GM23338 (cell line): Measurements from ENCODE around the gene MID1. TPM values are rescaled to one million over a fixed set of nuclear protein-coding genes. Genes with fewer than 3 reads are reported as not detected.

ENCODE experiments used
- ATAC-seq: fragments of 200-7000 bp; cut with Tn5 transposase; 3 replicates; pipeline ENCODE4 v1.9.1; 2020
- DNase-seq: peaks from one replicate; pipeline ENCODE4 v3.0.0-alpha.2; 2015; ENCODE audit warnings: low spot score
- H2AFZ ChIP-seq: fragments of 200-600 bp; sonication (generic); 2 replicates; pipeline ENCODE4 v1.8.0; 2016; ENCODE audit warnings: antibody characterized with exemption, mild to moderate bottlenecking, moderate library complexity
- H3F3A ChIP-seq: fragments of 200-600 bp; sonication (generic); replicated peaks from 2 replicates; pipeline ENCODE4 v1.8.0; 2017; ENCODE audit warnings: antibody characterized with exemption, mixed run types, low read depth
- H3K27ac ChIP-seq: fragments of 200-600 bp; sonication (generic); 2 replicates; pipeline ENCODE4 v1.6.1; 2016; ENCODE audit warnings: low read depth
- H3K27me3 ChIP-seq: fragments of 200-600 bp; sonication (generic); 2 replicates; pipeline ENCODE4 v1.8.0; 2016; ENCODE audit warnings: mild to moderate bottlenecking, mixed run types, moderate library complexity; ENCODE audit not compliant: insufficient read depth
- H3K36me3 ChIP-seq: fragments of 200-600 bp; sonication (generic); 2 replicates; pipeline ENCODE4 v1.8.0; 2016; ENCODE audit warnings: mild to moderate bottlenecking; ENCODE audit not compliant: insufficient read depth
- H3K4me1 ChIP-seq: fragments of 200-600 bp; sonication (generic); 2 replicates; pipeline ENCODE4 v1.8.0; 2016; ENCODE audit warnings: mild to moderate bottlenecking, moderate library complexity; ENCODE audit not compliant: insufficient read depth
- H3K4me2 ChIP-seq: fragments of 200-600 bp; sonication (generic); 2 replicates; pipeline ENCODE4 v1.7.1; 2017; ENCODE audit warnings: mixed run types
- H3K4me3 ChIP-seq: fragments of 200-600 bp; sonication (generic); 2 replicates; pipeline ENCODE4 v1.6.1; 2016; ENCODE audit warnings: mixed run types
- H3K79me2 ChIP-seq: fragments of 200-600 bp; sonication (generic); replicated peaks from 2 replicates; pipeline ENCODE4 v1.8.0; 2017; ENCODE audit warnings: mild to moderate bottlenecking; ENCODE audit not compliant: insufficient read depth
- H3K9me2 ChIP-seq: fragments of 200-600 bp; sonication (generic); 2 replicates; pipeline ENCODE4 v1.8.0; 2017; ENCODE audit not compliant: insufficient read depth
- H4K20me1 ChIP-seq: fragments of 200-600 bp; sonication (generic); replicated peaks from 2 replicates; pipeline ENCODE4 v1.8.0; 2017; ENCODE audit warnings: mild to moderate bottlenecking; ENCODE audit not compliant: insufficient read depth
- H3K27ac Mint-ChIP-seq: 2 replicates; pipeline ENCODE4 v1.8.0; 2020; ENCODE audit warnings: inconsistent platforms, mild to moderate bottlenecking, moderate library complexity, mixed read lengths
- H3K27me3 Mint-ChIP-seq: 3 replicates; pipeline ENCODE4 v1.8.0; 2022; ENCODE audit warnings: low read depth, mild to moderate bottlenecking, moderate library complexity, mixed read lengths, inconsistent platforms; ENCODE audit not compliant: insufficient read depth, poor library complexity
- H3K36me3 Mint-ChIP-seq: 3 replicates; pipeline ENCODE4 v1.8.0; 2021; ENCODE audit warnings: low read depth, mild to moderate bottlenecking, inconsistent platforms, moderate library complexity, mixed read lengths
- H3K4me1 Mint-ChIP-seq: 3 replicates; pipeline ENCODE4 v1.8.0; 2020; ENCODE audit warnings: mild to moderate bottlenecking, inconsistent platforms, mixed read lengths
- H3K4me3 Mint-ChIP-seq: 3 replicates; pipeline ENCODE4 v1.8.0; 2021; ENCODE audit warnings: moderate library complexity, mild to moderate bottlenecking, inconsistent platforms, mixed read lengths
- H3K9me3 Mint-ChIP-seq: 3 replicates; pipeline ENCODE4 v1.8.0; 2020; ENCODE audit warnings: moderate library complexity, mild to moderate bottlenecking, inconsistent platforms, mixed read lengths
- CREB1 ChIP-seq: fragments of 250-450 bp; sonication (Bioruptor Pico); IDR thresholded peaks from 2 replicates; pipeline ENCODE4 v1.5.0; 2020; ENCODE audit warnings: low read depth, mild to moderate bottlenecking, moderate library complexity
- CTCF ChIP-seq, 2 experiments: fragments of 200-600 bp in 1 of 2; sonication (generic) in 1 of 2; conservative IDR thresholded peaks; 2 replicates each; pipeline versions ENCODE4 v1.5.1 to v1.6.1; 2016 to 2017; ENCODE audit warnings: antibody characterized with exemption in 2 of 2, low read depth in 2 of 2, mild to moderate bottlenecking in 2 of 2, moderate library complexity in 1 of 2
- EZH2 ChIP-seq: fragments of 200-600 bp; sonication (generic); IDR thresholded peaks from one replicate; pipeline ENCODE4 v1.8.0; 2017; ENCODE audit warnings: antibody characterized with exemption, mild to moderate bottlenecking, low read depth; ENCODE audit not compliant: unreplicated experiment
- EZH2phosphoT487 ChIP-seq: fragments of 200-600 bp; sonication (generic); IDR thresholded peaks from one replicate; pipeline ENCODE4 v1.8.1; 2018; ENCODE audit warnings: antibody characterized with exemption; ENCODE audit not compliant: unreplicated experiment
- NANOG ChIP-seq: IDR thresholded peaks from 2 replicates; pipeline ENCODE4 v1.6.1; 2016; ENCODE audit warnings: antibody characterized with exemption, borderline replicate concordance
- REST ChIP-seq: IDR thresholded peaks from one replicate; pipeline ENCODE4 v1.6.1; 2018; ENCODE audit warnings: antibody characterized with exemption; ENCODE audit not compliant: unreplicated experiment
- STAT1 ChIP-seq: IDR thresholded peaks from one replicate; pipeline ENCODE4 v1.6.1; 2016; ENCODE audit warnings: antibody characterized with exemption; ENCODE audit not compliant: unreplicated experiment
- ZNF331 ChIP-seq: fragments of 250-450 bp; sonication (Bioruptor Pico); IDR thresholded peaks from 2 replicates; pipeline ENCODE4 v1.5.0; 2020; ENCODE audit warnings: low read depth, mild to moderate bottlenecking, moderate library complexity
- ZNF462 ChIP-seq: fragments of 250-450 bp; sonication (Bioruptor Pico); IDR thresholded peaks from 2 replicates; pipeline ENCODE4 v1.5.0; 2020; ENCODE audit warnings: mild to moderate bottlenecking, moderate library complexity
- polyA plus RNA-seq: library from polyadenylated mRNA; unstranded; fragments of >200 nt; fragmentation: Nextera tagmentation; extraction: Ambion mirVana; gene quantifications from 2 replicates; pipeline ENCODE4 v1.2.1, GENCODE V29; 2016
- total RNA-seq: library from RNA; depleted of rRNA; stranded (reverse); fragments of >200 nt; shearing (Covaris generic); gene quantifications from 2 replicates; pipeline ENCODE4 v1.2.3, GENCODE V29; 2014

MID1 gene
- total and polyA plus RNA-seq, 2 experiments from 2014 or later: 27.2 to 39.3 TPM

GRCh38 chrX:10496345-10496965, 123.9 kb downstream of the MID1 start (continued):
- no peak for TF ChIP-seq REST
- TF ChIP-seq ZNF331: no peak

- peaks cover 11% of the 10 kb centered on the region for H3K36me3 Mint-ChIP-seq
- Histone ChIP-seq H3K27ac (no peak overlapping the region), H3K27me3 (no peaks in the 10 kb centered on the region), H3K9me2 (no peaks in the 10 kb centered on the region), H3K4me1 (no peaks in the 10 kb centered on the region), H3F3A (no peaks in the 10 kb centered on the region), H4K20me1 (no peaks in the 10 kb centered on the region), H3K79me2 (no peaks in the 10 kb centered on the region; the same call in 1 of the 2 replicates), H3K4me3 (no peak overlapping the region), H3K36me3 (no peaks in the 10 kb centered on the region), H2AFZ (no peak overlapping the region), H3K4me2 (no peak overlapping the region)
- no peak for DNase-seq
- H3K4me1 Mint-ChIP-seq: peaks cover 5% of the 10 kb centered on the region; the same call in 2 of the 3 replicates
- no peaks in the 10 kb centered on the region for H3K9me3 Mint-ChIP-seq
- no peaks in the 10 kb centered on the region for H3K27me3 Mint-ChIP-seq
- no peak for ATAC-seq
- no peak overlapping the region for H3K4me3 Mint-ChIP-seq
- H3K27ac Mint-ChIP-seq: no peak overlapping the region
- TF ChIP-seq ZNF331 (no peak), CTCF (conservative IDR thresholded peaks at IDR 0.05; ENCODE audit: low read depth in 2 of 2) (no peak), STAT1 (no peak), ZNF462 (CRISPR knock-in tag) (no peak), EZH2phosphoT487 (no peak), REST (no peak), EZH2 (no peak), NANOG (no peak), CREB1 (CRISPR knock-in tag) (no peak)
Measured at GRCh38 chrX:10495677-10496076, 124.7 kb downstream of the MID1 start.
